T-helper 9 cell (primary cell): ENCODE measurements around the gene SERPINA3.

ENCODE experiments used
- DNase-seq: peaks from one replicate; pipeline ENCODE4 v3.0.0-alpha.2; 2020

Gene SERPINA3

GRCh38 chr14:94659256-94659655 lies 47.1 kb downstream of the SERPINA3 start:
- DNase-seq = no peak

- no peak for DNase-seq
These were observed 47.7 kb downstream of the SERPINA3 start for GRCh38 chr14:94659901-94660300.

GRCh38 chr14:94660306-94660946 lies 48.2 kb downstream of the SERPINA3 start:
- no peak for DNase-seq

- no peak for DNase-seq
These were observed 51.3 kb downstream of the SERPINA3 start for GRCh38 chr14:94663538-94663937.

GRCh38 chr14:94663965-94664704 lies 51.9 kb downstream of the SERPINA3 start:
- DNase-seq = no peak

GRCh38 chr14:94665121-94665520 lies 52.9 kb downstream of the SERPINA3 start:
- DNase-seq = no peak

GRCh38 chr14:94665544-94665943 lies 53.4 kb downstream of the SERPINA3 start:
- no peak for DNase-seq

GRCh38 chr14:94670692-94671285 lies 58.6 kb downstream of the SERPINA3 start:
- DNase-seq = no peak

GRCh38 chr14:94671870-94672444 lies 59.8 kb downstream of the SERPINA3 start:
- DNase-seq = no peak

- DNase-seq = no peak
These were observed 60.9 kb downstream of the SERPINA3 start for GRCh38 chr14:94673071-94673470.
